IMR-90 (cell line): ENCODE results near the gene RETREG1. TPM values are rescaled to one million over a fixed set of nuclear protein-coding genes. Genes with fewer than 3 reads are reported as not detected.
A peak's percentile ranks its signal among the peaks of the same experiment; 100 is the strongest.

Experiments
- ATAC-seq: fragments of 200-7000 bp; cut with Tn5 transposase; 2 replicates; pipeline ENCODE4 v1.9.1; 2020; ENCODE audit warnings: low read depth, mild to moderate bottlenecking, moderate library complexity
- BruUV-seq: library from RNA; stranded (reverse); fragments of 400-500 nt; replicated peaks from 2 replicates; lab custom pipeline; 2021; lab: Mats Ljungman, UMichigan
- CTCF ChIA-PET: fragments of 300-600 bp; formaldehyde crosslinking; extraction: SDS; loops from one replicate; lab custom pipeline; 2021; ENCODE audit warnings: antibody characterized with exemption; lab: Yijun Ruan, JAX
- POLR2A ChIA-PET: fragments of 300-600 bp; sonication (Branson Sonifier 250); formaldehyde crosslinking; loops from one replicate; lab custom pipeline; 2022; ENCODE audit warnings: antibody characterized with exemption; ENCODE audit not compliant: unreplicated experiment; lab: Charles Lee
- DNase-seq: peaks from one replicate; pipeline ENCODE4 v3.0.0; 2013
- H2AFZ ChIP-seq: replicated peaks from 2 replicates; pipeline ENCODE3; 2013; ENCODE audit warnings: low read length, mild to moderate bottlenecking; ENCODE audit not compliant: poor library complexity
- H2AK5ac ChIP-seq: 2 replicates; pipeline ENCODE4 v1.6.1; 2013; ENCODE audit warnings: low read depth, low read length, inconsistent platforms
- H2AK9ac ChIP-seq: replicated peaks from 2 replicates; pipeline ENCODE3; 2013; ENCODE audit warnings: mild to moderate bottlenecking, low read depth, low read length, moderate library complexity; ENCODE audit not compliant: poor library complexity
- H2BK120ac ChIP-seq: 2 replicates; pipeline ENCODE4 v1.6.1; 2013; ENCODE audit warnings: low read depth, low read length, inconsistent platforms
- H2BK15ac ChIP-seq: 3 replicates; pipeline ENCODE4 v1.6.1; 2013; ENCODE audit warnings: low read depth, low read length, inconsistent platforms
- H2BK20ac ChIP-seq: 2 replicates; pipeline ENCODE4 v1.6.1; 2013; ENCODE audit warnings: low read depth, mild to moderate bottlenecking, inconsistent platforms, low read length, moderate library complexity
- H2BK5ac ChIP-seq: 2 replicates; pipeline ENCODE4 v1.6.1; 2013; ENCODE audit warnings: mild to moderate bottlenecking, low read depth, low read length, inconsistent platforms; ENCODE audit not compliant: poor library complexity, severe bottlenecking
- H3K14ac ChIP-seq: replicated peaks from 2 replicates; pipeline ENCODE4 v1.6.1; 2013; ENCODE audit warnings: low read depth, low read length, inconsistent platforms
- H3K18ac ChIP-seq: 2 replicates; pipeline ENCODE4 v1.6.1; 2013; ENCODE audit warnings: low read depth, low read length, control low read depth
- H3K23ac ChIP-seq: 2 replicates; pipeline ENCODE4 v1.6.1; 2013; ENCODE audit warnings: low read depth, low read length, inconsistent platforms
- H3K27ac ChIP-seq: 2 replicates; pipeline ENCODE4 v1.5.1; 2013; ENCODE audit warnings: mild to moderate bottlenecking, control low read depth, low read length; ENCODE audit not compliant: insufficient read depth
- H3K27me3 ChIP-seq: 2 replicates; pipeline ENCODE4 v1.6.1; 2013; ENCODE audit warnings: low read length; ENCODE audit not compliant: control insufficient read depth, insufficient read depth
- H3K36me3 ChIP-seq: 2 replicates; pipeline ENCODE4 v1.6.1; 2013; ENCODE audit warnings: low read length, mixed read lengths; ENCODE audit not compliant: control insufficient read depth, insufficient read depth
- H3K4ac ChIP-seq: 2 replicates; pipeline ENCODE4 v1.6.1; 2013; ENCODE audit warnings: low read depth, low read length, inconsistent platforms
- H3K4me1 ChIP-seq: 2 replicates; pipeline ENCODE4 v1.6.1; 2013; ENCODE audit warnings: low read length, mixed read lengths; ENCODE audit not compliant: control insufficient read depth, insufficient read depth
- H3K4me2 ChIP-seq: 2 replicates; pipeline ENCODE4 v1.6.1; 2013; ENCODE audit warnings: low read depth, mild to moderate bottlenecking, control low read depth, low read length, moderate library complexity
- H3K4me3 ChIP-seq: 2 replicates; pipeline ENCODE4 v1.5.1; 2013; ENCODE audit warnings: low read depth, mild to moderate bottlenecking, control low read depth, low read length, moderate library complexity; ENCODE audit not compliant: insufficient read depth
- H3K56ac ChIP-seq: 2 replicates; pipeline ENCODE4 v1.6.1; 2013; ENCODE audit warnings: low read length, inconsistent platforms; ENCODE audit not compliant: insufficient read depth; ENCODE audit errors: extremely low read depth
- H3K79me1 ChIP-seq, 2 experiments: 2 replicates each; pipeline ENCODE4 v1.6.1; 2013; ENCODE audit warnings: low read length in 2 of 2, inconsistent platforms in 1 of 2, low read depth in 1 of 2
- H3K9ac ChIP-seq: 2 replicates; pipeline ENCODE4 v1.6.1; 2013; ENCODE audit warnings: low read depth, low read length, control low read depth
- H3K9me1 ChIP-seq: 2 replicates; pipeline ENCODE4 v1.6.1; 2013; ENCODE audit warnings: low read length, inconsistent platforms; ENCODE audit not compliant: insufficient read depth
- H3K9me3 ChIP-seq: 2 replicates; pipeline ENCODE4 v1.6.1; 2013; ENCODE audit warnings: low read length; ENCODE audit not compliant: control insufficient read depth, insufficient read depth
- H4K20me1 ChIP-seq: 2 replicates; pipeline ENCODE4 v1.6.1; 2013; ENCODE audit warnings: low read length, inconsistent platforms; ENCODE audit not compliant: insufficient read depth
- H4K5ac ChIP-seq: 2 replicates; pipeline ENCODE4 v1.6.1; 2013; ENCODE audit warnings: mild to moderate bottlenecking, low read depth, low read length, control low read depth
- H4K8ac ChIP-seq, 2 experiments: 2 replicates each; pipeline ENCODE4 v1.6.1; 2013; ENCODE audit warnings: low read depth in 2 of 2, low read length in 2 of 2, control low read depth in 1 of 2, inconsistent platforms in 1 of 2
- H4K91ac ChIP-seq: 2 replicates; pipeline ENCODE4 v1.6.1; 2013; ENCODE audit warnings: low read depth, low read length, inconsistent platforms; ENCODE audit not compliant: insufficient read depth
- BHLHE40 ChIP-seq: fragments of 150-350 bp; IDR thresholded peaks from 2 replicates; pipeline ENCODE4 v1.6.1; 2016; ENCODE audit warnings: mild to moderate bottlenecking, low read depth, low read length
- CEBPB ChIP-seq: IDR thresholded peaks from 2 replicates; pipeline ENCODE4 v1.6.1; 2012; ENCODE audit warnings: low read depth, low read length, improper control_type of control experiment
- RCOR1 ChIP-seq: IDR thresholded peaks from 2 replicates; pipeline ENCODE4 v1.6.1; 2012; ENCODE audit warnings: mild to moderate bottlenecking, low read length, improper control_type of control experiment; ENCODE audit not compliant: insufficient replicate concordance
- SMC3 ChIP-seq: fragments of 150-350 bp; IDR thresholded peaks from 2 replicates; pipeline ENCODE4 v1.6.1; 2016; ENCODE audit warnings: low read depth, mild to moderate bottlenecking, antibody characterized with exemption, low read length, moderate library complexity
- WGBS, 2 experiments: methylation state at CpG; one replicate each; pipeline versions ENCODE4 v1.1.5 to v1.1.7; 2013; ENCODE audit warnings: missing lambda C conversion rate in 2 of 2; ENCODE audit not compliant: insufficient read length in 1 of 2; ENCODE audit errors: extremely low coverage in 2 of 2; 5-methylcytosine and 5-hydroxymethylcytosine counted together
- dilution Hi-C: fragments of 300-500 bp; cut with HindIII; formaldehyde crosslinking; loops from one replicate; pipeline ENCODE4 v1.14.3; 2018; ENCODE audit warnings: low sequenced_read_pairs; ENCODE audit not compliant: unreplicated experiment
- in situ Hi-C: fragments of 300-500 bp; cut with MboI; formaldehyde crosslinking; loops from 3 replicates; pipeline ENCODE4 v1.14.3; 2019; ENCODE audit warnings: low sequenced_read_pairs, inconsistent platforms, mixed read lengths
- intact Hi-C: fragments of 100-400 bp; cut with micrococcal nuclease; formaldehyde crosslinking; loops from 2 replicates; pipeline ENCODE4 v1.10.0; 2022
- polyA plus RNA-seq, 3 experiments: library from polyadenylated mRNA; depleted of rRNA; stranded (reverse); fragments of >200 nt; gene quantifications; 2 replicates each; pipeline ENCODE4 v1.2.3, GENCODE V29; 2012; ENCODE audit warnings: low replicate concordance in 1 of 3
- total RNA-seq: library from RNA; depleted of rRNA; stranded (reverse); fragments of >200 nt; gene quantifications from 2 replicates; pipeline ENCODE4 v1.2.3, GENCODE V29; 2012

Gene RETREG1
- total and polyA plus RNA-seq, 2 of the 4 experiments (the other 2 are of a cell fraction) = not detected

DNA sequence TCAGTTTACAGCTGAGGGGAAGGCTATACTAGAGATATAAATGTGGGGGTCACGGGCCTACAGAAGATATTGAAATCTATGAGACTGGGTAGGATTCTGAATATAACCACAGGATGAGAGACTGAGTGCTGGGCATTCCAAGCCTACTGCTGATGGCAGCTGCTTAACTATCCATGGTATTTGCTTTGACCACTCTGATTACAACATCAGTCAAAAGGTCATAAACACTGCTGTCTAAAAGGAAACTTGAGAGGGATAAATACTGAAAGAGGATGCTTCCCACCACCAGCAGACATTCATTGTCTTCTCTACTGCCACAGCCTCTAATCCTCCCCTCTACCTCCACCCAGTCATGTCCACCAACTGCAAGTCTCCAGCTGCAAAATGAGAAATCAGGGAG lies 155.0 kb downstream of the RETREG1 start:
- Histone ChIP-seq H3K56ac (peak overlapping the region; percentile 37; the same call in 1 of the 2 replicates), H3K27me3 (no peaks in the 10 kb centered on the region), H3K23ac (no peak overlapping the region), H3K18ac (no peak overlapping the region), H3K4me2 (peak overlapping the region; percentile 78; the same call in 1 of the 2 replicates), H2BK15ac (no peak overlapping the region), H2AK5ac (no peak overlapping the region), H3K4me1 (peaks cover 12% of the 10 kb centered on the region), H2AFZ (no peak overlapping the region), H2BK120ac (no peak overlapping the region), H3K27ac (no peak overlapping the region), H3K9me1 (peaks cover 8% of the 10 kb centered on the region; the same call in 1 of the 2 replicates), H3K36me3 (peaks cover 18% of the 10 kb centered on the region), H3K4me3 (no peak overlapping the region), H2BK20ac (no peak overlapping the region), H2BK5ac (peak overlapping the region; percentile 63), H4K20me1 (peaks cover 35% of the 10 kb centered on the region), H3K4ac (no peak overlapping the region), H3K9me3 (no peaks in the 10 kb centered on the region), H3K14ac (no peak overlapping the region), H3K9ac (no peak overlapping the region), H3K79me1 (peaks cover 6 to 72% of the 10 kb centered on the region in 2 experiments; a peak in 3 of 4 replicates), H4K91ac (no peak overlapping the region), H4K5ac (no peak overlapping the region), H4K8ac (peak overlapping the region in 1 of 2 experiments; percentile 29; a peak in 1 of 4 replicates), H2AK9ac (no peak overlapping the region)
- ChIA-PET POLR2A (no interaction called here), CTCF (no interaction called here)
- WGBS, 2 experiments = no CpG with 5 or more reads among the region's 1 CpG
- peak; percentile 94 for DNase-seq
- peak; percentile 73 for ATAC-seq
- dilution Hi-C loops = no loop called here
- intact Hi-C loops = loop anchor here (5.0 to 10.0 kb wide), 2 partner anchors 206 to 733 kb away; no protein-coding TSS in a partner anchor
- TF ChIP-seq CEBPB (peak; percentile 90), BHLHE40 (peak; percentile 73; the same call in 1 of the 2 replicates), RCOR1 (peak; percentile 93), SMC3 (no peak)
- BruUV-seq = no TSS peak
- in situ Hi-C loops = no loop called here
